Measurements from ENCODE around the gene MLYCD. TPM values are rescaled to one million over a fixed set of nuclear protein-coding genes. Genes with fewer than 3 reads are reported as not detected.

The MLYCD gene
- total and polyA plus RNA-seq, 2 experiments from 2014 or later, result 3.2 to 7.2 TPM

DNA sequence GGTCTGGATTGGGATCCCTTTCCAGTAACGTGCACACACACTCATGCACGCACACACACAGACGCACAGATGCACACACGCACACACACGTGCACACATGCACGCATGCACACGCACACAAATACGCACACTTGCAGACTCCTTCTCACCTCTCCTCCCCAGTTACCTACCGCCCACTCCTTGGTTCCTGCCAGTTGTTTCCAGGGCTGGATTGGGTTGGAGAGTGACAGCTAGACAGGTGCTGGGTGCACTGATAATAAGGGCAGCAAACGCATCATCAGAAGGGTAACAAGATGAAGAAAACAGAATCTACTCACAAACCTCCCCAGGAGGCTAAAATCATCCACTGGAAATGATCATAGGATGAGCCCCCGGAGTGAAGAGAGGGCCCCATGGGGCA, 46.1 kb upstream of the MLYCD start (continued):
- TF ChIP-seq, protein P1, sequence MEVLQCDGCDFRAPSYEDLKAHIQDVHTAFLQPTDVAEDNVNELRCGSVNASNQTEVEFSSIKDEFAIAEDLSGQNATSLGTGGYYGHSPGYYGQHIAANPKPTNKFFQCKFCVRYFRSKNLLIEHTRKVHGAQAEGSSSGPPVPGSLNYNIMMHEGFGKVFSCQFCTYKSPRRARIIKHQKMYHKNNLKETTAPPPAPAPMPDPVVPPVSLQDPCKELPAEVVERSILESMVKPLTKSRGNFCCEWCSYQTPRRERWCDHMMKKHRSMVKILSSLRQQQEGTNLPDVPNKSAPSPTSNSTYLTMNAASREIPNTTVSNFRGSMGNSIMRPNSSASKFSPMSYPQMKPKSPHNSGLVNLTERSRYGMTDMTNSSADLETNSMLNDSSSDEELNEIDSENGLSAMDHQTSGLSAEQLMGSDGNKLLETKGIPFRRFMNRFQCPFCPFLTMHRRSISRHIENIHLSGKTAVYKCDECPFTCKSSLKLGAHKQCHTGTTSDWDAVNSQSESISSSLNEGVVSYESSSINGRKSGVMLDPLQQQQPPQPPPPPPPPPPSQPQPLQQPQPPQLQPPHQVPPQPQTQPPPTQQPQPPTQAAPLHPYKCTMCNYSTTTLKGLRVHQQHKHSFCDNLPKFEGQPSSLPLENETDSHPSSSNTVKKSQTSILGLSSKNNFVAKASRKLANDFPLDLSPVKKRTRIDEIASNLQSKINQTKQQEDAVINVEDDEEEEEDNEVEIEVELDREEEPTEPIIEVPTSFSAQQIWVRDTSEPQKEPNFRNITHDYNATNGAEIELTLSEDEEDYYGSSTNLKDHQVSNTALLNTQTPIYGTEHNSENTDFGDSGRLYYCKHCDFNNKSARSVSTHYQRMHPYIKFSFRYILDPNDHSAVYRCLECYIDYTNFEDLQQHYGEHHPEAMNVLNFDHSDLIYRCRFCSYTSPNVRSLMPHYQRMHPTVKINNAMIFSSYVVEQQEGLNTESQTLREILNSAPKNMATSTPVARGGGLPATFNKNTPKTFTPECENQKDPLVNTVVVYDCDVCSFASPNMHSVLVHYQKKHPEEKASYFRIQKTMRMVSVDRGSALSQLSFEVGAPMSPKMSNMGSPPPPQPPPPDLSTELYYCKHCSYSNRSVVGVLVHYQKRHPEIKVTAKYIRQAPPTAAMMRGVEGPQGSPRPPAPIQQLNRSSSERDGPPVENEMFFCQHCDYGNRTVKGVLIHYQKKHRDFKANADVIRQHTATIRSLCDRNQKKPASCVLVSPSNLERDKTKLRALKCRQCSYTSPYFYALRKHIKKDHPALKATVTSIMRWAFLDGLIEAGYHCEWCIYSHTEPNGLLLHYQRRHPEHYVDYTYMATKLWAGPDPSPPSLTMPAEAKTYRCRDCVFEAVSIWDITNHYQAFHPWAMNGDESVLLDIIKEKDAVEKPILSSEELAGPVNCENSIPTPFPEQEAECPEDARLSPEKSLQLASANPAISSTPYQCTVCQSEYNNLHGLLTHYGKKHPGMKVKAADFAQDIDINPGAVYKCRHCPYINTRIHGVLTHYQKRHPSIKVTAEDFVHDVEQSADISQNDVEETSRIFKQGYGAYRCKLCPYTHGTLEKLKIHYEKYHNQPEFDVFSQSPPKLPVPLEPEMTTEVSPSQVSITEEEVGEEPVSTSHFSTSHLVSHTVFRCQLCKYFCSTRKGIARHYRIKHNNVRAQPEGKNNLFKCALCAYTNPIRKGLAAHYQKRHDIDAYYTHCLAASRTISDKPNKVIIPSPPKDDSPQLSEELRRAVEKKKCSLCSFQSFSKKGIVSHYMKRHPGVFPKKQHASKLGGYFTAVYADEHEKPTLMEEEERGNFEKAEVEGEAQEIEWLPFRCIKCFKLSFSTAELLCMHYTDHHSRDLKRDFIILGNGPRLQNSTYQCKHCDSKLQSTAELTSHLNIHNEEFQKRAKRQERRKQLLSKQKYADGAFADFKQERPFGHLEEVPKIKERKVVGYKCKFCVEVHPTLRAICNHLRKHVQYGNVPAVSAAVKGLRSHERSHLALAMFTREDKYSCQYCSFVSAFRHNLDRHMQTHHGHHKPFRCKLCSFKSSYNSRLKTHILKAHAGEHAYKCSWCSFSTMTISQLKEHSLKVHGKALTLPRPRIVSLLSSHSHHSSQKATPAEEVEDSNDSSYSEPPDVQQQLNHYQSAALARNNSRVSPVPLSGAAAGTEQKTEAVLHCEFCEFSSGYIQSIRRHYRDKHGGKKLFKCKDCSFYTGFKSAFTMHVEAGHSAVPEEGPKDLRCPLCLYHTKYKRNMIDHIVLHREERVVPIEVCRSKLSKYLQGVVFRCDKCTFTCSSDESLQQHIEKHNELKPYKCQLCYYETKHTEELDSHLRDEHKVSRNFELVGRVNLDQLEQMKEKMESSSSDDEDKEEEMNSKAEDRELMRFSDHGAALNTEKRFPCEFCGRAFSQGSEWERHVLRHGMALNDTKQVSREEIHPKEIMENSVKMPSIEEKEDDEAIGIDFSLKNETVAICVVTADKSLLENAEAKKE (CRISPR knock-in tag; IDR thresholded peaks at IDR 0.05), result no peak

DNA sequence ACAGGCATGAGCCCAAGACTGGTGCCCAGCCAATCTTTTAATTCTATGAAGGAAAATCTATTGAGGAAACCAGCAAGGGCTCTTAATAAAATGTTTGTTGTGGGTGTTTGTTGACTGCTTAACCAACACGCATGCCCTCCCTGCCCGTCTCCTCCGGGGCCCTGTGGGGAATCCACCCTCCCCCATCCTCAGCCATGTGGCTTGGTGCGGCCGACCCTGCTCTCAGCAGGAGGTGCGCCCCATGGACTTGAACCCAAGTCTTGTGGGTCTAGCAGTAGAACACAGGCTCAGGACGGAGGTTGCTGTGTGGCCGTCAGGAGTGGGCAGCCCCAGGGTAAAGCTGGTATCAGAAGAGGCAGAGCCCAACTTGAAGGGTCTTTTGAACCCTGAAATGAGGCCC, 45.1 kb upstream of the MLYCD start:
- Mint-ChIP-seq H3K27ac (no peak overlapping the region), H3K27me3 (ENCODE audit: insufficient read depth, low read depth, poor library complexity) (peaks cover 5% of the 10 kb centered on the region), H3K4me1 (peaks cover 32% of the 10 kb centered on the region), H3K9me3 (no peaks in the 10 kb centered on the region), H3K36me3 (ENCODE audit: low read depth) (no peaks in the 10 kb centered on the region), H3K4me3 (no peak overlapping the region)
- Histone ChIP-seq H3F3A (replicated peaks; ENCODE audit: low read depth) (no peaks in the 10 kb centered on the region), H2AFZ (no peak overlapping the region), H4K20me1 (replicated peaks; ENCODE audit: insufficient read depth) (no peaks in the 10 kb centered on the region), H3K4me3 (no peak overlapping the region), H3K79me2 (replicated peaks; ENCODE audit: insufficient read depth) (no peaks in the 10 kb centered on the region), H3K27me3 (ENCODE audit: insufficient read depth) (no peaks in the 10 kb centered on the region), H3K27ac (ENCODE audit: low read depth) (no peak overlapping the region), H3K4me2 (no peak overlapping the region), H3K4me1 (ENCODE audit: insufficient read depth) (peaks cover 17% of the 10 kb centered on the region), H3K9me2 (ENCODE audit: insufficient read depth) (0 out of 2 replicates have a peak, but pooled peaks cover 5% of the 10 kb centered on the region), H3K36me3 (ENCODE audit: insufficient read depth) (no peaks in the 10 kb centered on the region)
- DNase-seq (ENCODE audit: low spot score), result no peak
- ATAC-seq, result no peak
- no peak for TF ChIP-seq CREB1 (CRISPR knock-in tag; IDR thresholded peaks at IDR 0.05; ENCODE audit: low read depth)
- TF ChIP-seq, protein P2, sequence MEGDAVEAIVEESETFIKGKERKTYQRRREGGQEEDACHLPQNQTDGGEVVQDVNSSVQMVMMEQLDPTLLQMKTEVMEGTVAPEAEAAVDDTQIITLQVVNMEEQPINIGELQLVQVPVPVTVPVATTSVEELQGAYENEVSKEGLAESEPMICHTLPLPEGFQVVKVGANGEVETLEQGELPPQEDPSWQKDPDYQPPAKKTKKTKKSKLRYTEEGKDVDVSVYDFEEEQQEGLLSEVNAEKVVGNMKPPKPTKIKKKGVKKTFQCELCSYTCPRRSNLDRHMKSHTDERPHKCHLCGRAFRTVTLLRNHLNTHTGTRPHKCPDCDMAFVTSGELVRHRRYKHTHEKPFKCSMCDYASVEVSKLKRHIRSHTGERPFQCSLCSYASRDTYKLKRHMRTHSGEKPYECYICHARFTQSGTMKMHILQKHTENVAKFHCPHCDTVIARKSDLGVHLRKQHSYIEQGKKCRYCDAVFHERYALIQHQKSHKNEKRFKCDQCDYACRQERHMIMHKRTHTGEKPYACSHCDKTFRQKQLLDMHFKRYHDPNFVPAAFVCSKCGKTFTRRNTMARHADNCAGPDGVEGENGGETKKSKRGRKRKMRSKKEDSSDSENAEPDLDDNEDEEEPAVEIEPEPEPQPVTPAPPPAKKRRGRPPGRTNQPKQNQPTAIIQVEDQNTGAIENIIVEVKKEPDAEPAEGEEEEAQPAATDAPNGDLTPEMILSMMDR (conservative IDR thresholded peaks at IDR 0.05; ENCODE audit: low read depth in 2 of 2), result no peak
- TF ChIP-seq EZH2phosphoT487 (IDR thresholded peaks at IDR 0.05; ENCODE audit: unreplicated experiment), result no peak

Measured in GM23338 (cell line).